ENCODE data around the gene PRKCZ. TPM values are rescaled to one million over a fixed set of nuclear protein-coding genes. Genes with fewer than 3 reads are reported as not detected.

The PRKCZ gene
- total RNA-seq, 1 donor from 2014 or later, result 55.5 TPM

- no peak for TF ChIP-seq CTCF (IDR thresholded peaks at IDR 0.05; ENCODE audit: unreplicated experiment)
- Mint-ChIP-seq H3K27ac (no peak overlapping the region), H3K27me3 (ENCODE audit: low read depth) (no peaks in the 10 kb centered on the region), H3K9me3 (peaks cover 21% of the 10 kb centered on the region), H3K36me3 (peaks cover 49% of the 10 kb centered on the region), H3K4me1 (no peaks in the 10 kb centered on the region), H3K4me3 (no peak overlapping the region)
- no peak for DNase-seq (ENCODE audit: low spot score in 2 of 2, unreplicated experiment in 2 of 2)
Observed at GRCh38 chr1:2080884-2081283, 30.7 kb downstream of the PRKCZ start.

- no peak for TF ChIP-seq CTCF (IDR thresholded peaks at IDR 0.05; ENCODE audit: unreplicated experiment)
- Mint-ChIP-seq H3K27me3 (ENCODE audit: low read depth) (no peaks in the 10 kb centered on the region), H3K4me3 (no peak overlapping the region), H3K27ac (no peak overlapping the region), H3K4me1 (no peaks in the 10 kb centered on the region), H3K36me3 (peaks cover 49% of the 10 kb centered on the region), H3K9me3 (peaks cover 21% of the 10 kb centered on the region)
- DNase-seq (ENCODE audit: low spot score in 2 of 2, unreplicated experiment in 2 of 2), result no peak
Observed at GRCh38 chr1:2081326-2081885, 31.2 kb downstream of the PRKCZ start.

GRCh38 chr1:2082064-2082463, 31.9 kb downstream of the PRKCZ start:
- Mint-ChIP-seq H3K9me3 (peaks cover 20% of the 10 kb centered on the region), H3K4me1 (no peaks in the 10 kb centered on the region), H3K36me3 (peaks cover 44% of the 10 kb centered on the region), H3K4me3 (no peak overlapping the region), H3K27me3 (ENCODE audit: low read depth) (no peaks in the 10 kb centered on the region), H3K27ac (no peak overlapping the region)
- no peak for TF ChIP-seq CTCF (IDR thresholded peaks at IDR 0.05; ENCODE audit: unreplicated experiment)
- no peak for DNase-seq (ENCODE audit: low spot score in 2 of 2, unreplicated experiment in 2 of 2)

- peaks cover 4% of the 10 kb centered on the region for H3K9me3 Mint-ChIP-seq
- no peak for TF ChIP-seq CTCF (IDR thresholded peaks at IDR 0.05; ENCODE audit: unreplicated experiment)
- no peaks in the 10 kb centered on the region for H3K4me1 Mint-ChIP-seq
- DNase-seq (ENCODE audit: low spot score in 2 of 2, unreplicated experiment in 2 of 2), result no peak
- H3K4me3 Mint-ChIP-seq, result no peak overlapping the region
- H3K27me3 Mint-ChIP-seq (ENCODE audit: low read depth), result no peaks in the 10 kb centered on the region
- peaks cover 28% of the 10 kb centered on the region for H3K36me3 Mint-ChIP-seq
- no peak overlapping the region for H3K27ac Mint-ChIP-seq
Observed at GRCh38 chr1:2083666-2084065, 33.5 kb downstream of the PRKCZ start.

GRCh38 chr1:2084306-2084705, 34.1 kb downstream of the PRKCZ start:
- H3K27me3 Mint-ChIP-seq (ENCODE audit: low read depth), result no peaks in the 10 kb centered on the region
- H3K36me3 Mint-ChIP-seq, result peaks cover 25% of the 10 kb centered on the region
- H3K4me3 Mint-ChIP-seq, result no peak overlapping the region
- peaks cover 3% of the 10 kb centered on the region for H3K9me3 Mint-ChIP-seq
- H3K27ac Mint-ChIP-seq, result no peak overlapping the region
- no peak for DNase-seq (ENCODE audit: low spot score in 2 of 2, unreplicated experiment in 2 of 2)
- no peak for TF ChIP-seq CTCF (IDR thresholded peaks at IDR 0.05; ENCODE audit: unreplicated experiment)
- H3K4me1 Mint-ChIP-seq, result no peaks in the 10 kb centered on the region

GRCh38 chr1:2085080-2085479, 34.9 kb downstream of the PRKCZ start:
- TF ChIP-seq CTCF (IDR thresholded peaks at IDR 0.05; ENCODE audit: unreplicated experiment), result no peak
- H3K36me3 Mint-ChIP-seq, result peaks cover 18% of the 10 kb centered on the region
- no peaks in the 10 kb centered on the region for H3K27me3 Mint-ChIP-seq (ENCODE audit: low read depth)
- no peak overlapping the region for H3K27ac Mint-ChIP-seq
- no peaks in the 10 kb centered on the region for H3K4me1 Mint-ChIP-seq
- no peak overlapping the region for H3K4me3 Mint-ChIP-seq
- DNase-seq (ENCODE audit: low spot score in 2 of 2, unreplicated experiment in 2 of 2), result no peak
- peaks cover 3% of the 10 kb centered on the region for H3K9me3 Mint-ChIP-seq
